GM12878 (cell line): ENCODE results near the gene CWC27. TPM values are rescaled to one million over a fixed set of nuclear protein-coding genes. Genes with fewer than 3 reads are reported as not detected.

Source experiments
- ATAC-seq: fragments of 200-7000 bp; cut with Tn5 transposase; 3 replicates; pipeline ENCODE4 v1.9.1; 2020; ENCODE audit warnings: mild to moderate bottlenecking, moderate library complexity
- BruUV-seq: library from RNA; stranded (reverse); fragments of 400-500 nt; replicated peaks from 2 replicates; lab custom pipeline; 2021; lab: Mats Ljungman, UMichigan
- CTCF ChIA-PET: fragments of 300-600 bp; sonication (Branson Sonifier 250); formaldehyde crosslinking; extraction: SDS; loops from one replicate; lab custom pipeline; 2021; ENCODE audit warnings: inconsistent platforms; lab: Yijun Ruan, JAX
- POLR2A ChIA-PET: fragments of 350-600 bp; formaldehyde crosslinking; extraction: SDS; loops from one replicate; lab custom pipeline; 2021; ENCODE audit warnings: inconsistent platforms; lab: Charles Lee
- RAD21 ChIA-PET: fragments of 300-600 bp; sonication (Branson Sonifier 250); formaldehyde crosslinking; loops from one replicate; lab custom pipeline; 2023; ENCODE audit warnings: antibody characterized with exemption; ENCODE audit not compliant: unreplicated experiment; lab: Charles Lee
- SMC1A ChIA-PET: fragments of 300-600 bp; sonication (Branson Sonifier 250); formaldehyde crosslinking; loops from one replicate; lab custom pipeline; 2023; ENCODE audit not compliant: unreplicated experiment, uncharacterized antibody; lab: Charles Lee
- DNase-seq: peaks from one replicate; pipeline ENCODE4 v3.0.0-alpha.2; 2011; ENCODE audit warnings: low read depth, low spot score
- FAIRE-seq: peaks from 3 replicates; lab custom pipeline; 2011; peaks lifted over from hg19 to GRCh38; lab: Jason Lieb, UNC
- H2AFZ ChIP-seq: 2 replicates; pipeline ENCODE4 v1.6.0; 2011; ENCODE audit warnings: low read depth, low read length, control low read depth; ENCODE audit not compliant: control insufficient read depth
- H3K27ac ChIP-seq: 2 replicates; pipeline ENCODE4 v1.5.1; 2011; ENCODE audit warnings: control low read depth; ENCODE audit not compliant: control insufficient read depth, insufficient read depth
- H3K27me3 ChIP-seq, 2 experiments: replicated peaks in 1 of 2; 2 replicates each; pipeline versions ENCODE4 v1.6.0 to v1.6.1; 2011; ENCODE audit warnings: low read length in 1 of 2; ENCODE audit not compliant: control insufficient read depth in 2 of 2, insufficient read depth in 2 of 2
- H3K36me3 ChIP-seq, 2 experiments: 2 replicates each; pipeline ENCODE4 v1.5.1; 2011; ENCODE audit warnings: low read length in 1 of 2; ENCODE audit not compliant: control insufficient read depth in 2 of 2, insufficient read depth in 2 of 2
- H3K4me1 ChIP-seq: 2 replicates; pipeline ENCODE4 v1.6.1; 2011; ENCODE audit warnings: mild to moderate bottlenecking, low read length, moderate library complexity, mixed read lengths; ENCODE audit not compliant: control insufficient read depth, insufficient read depth
- H3K4me2 ChIP-seq: 2 replicates; pipeline ENCODE4 v1.6.0; 2011; ENCODE audit warnings: control low read depth; ENCODE audit not compliant: control insufficient read depth, insufficient read depth
- H3K4me3 ChIP-seq: fragments of 200-600 bp; sonication (generic); 2 replicates; pipeline ENCODE4 v1.5.1; 2016
- H3K79me2 ChIP-seq: 2 replicates; pipeline ENCODE4 v1.6.0; 2011; ENCODE audit warnings: low read length; ENCODE audit not compliant: control insufficient read depth, insufficient read depth
- H3K9ac ChIP-seq: 2 replicates; pipeline ENCODE4 v1.8.0; 2011; ENCODE audit warnings: low read length, control low read depth, mixed read lengths; ENCODE audit not compliant: control insufficient read depth, insufficient read depth
- H3K9me3 ChIP-seq: replicated peaks from 3 replicates; pipeline ENCODE4 v1.5.1; 2011; ENCODE audit warnings: mild to moderate bottlenecking, low read length; ENCODE audit not compliant: control insufficient read depth, insufficient read depth
- H4K20me1 ChIP-seq: 2 replicates; pipeline ENCODE4 v1.6.0; 2011; ENCODE audit not compliant: control insufficient read depth, insufficient read depth
- ATF3 ChIP-seq: IDR thresholded peaks from 2 replicates; pipeline ENCODE4 v1.6.1; 2011; ENCODE audit warnings: low read depth, mild to moderate bottlenecking, low read length, moderate library complexity, borderline replicate concordance; ENCODE audit errors: extremely low read depth
- E2F4 ChIP-seq: IDR thresholded peaks from 2 replicates; pipeline ENCODE4 v1.6.1; 2012; ENCODE audit warnings: low read depth, low read length, improper control_type of control experiment
- ETV6 ChIP-seq, 2 experiments: fragments of 450-650 bp in 1 of 2; IDR thresholded peaks in 1 of 2; conservative IDR thresholded peaks in 1 of 2; 2 replicates each; pipeline ENCODE4 v1.6.1; 2014; ENCODE audit warnings: antibody characterized with exemption in 1 of 2, borderline replicate concordance in 1 of 2, low read depth in 1 of 2, mild to moderate bottlenecking in 1 of 2, moderate library complexity in 1 of 2
- HDAC2 ChIP-seq: fragments of 200-600 bp; sonication (generic); IDR thresholded peaks from 2 replicates; pipeline ENCODE4 v1.6.1; 2017
- KAT2A ChIP-seq: conservative IDR thresholded peaks from 2 replicates; pipeline ENCODE4 v1.6.1; 2011; ENCODE audit warnings: low read depth, low read length; ENCODE audit not compliant: control insufficient read depth
- NFYA ChIP-seq: IDR thresholded peaks from 2 replicates; pipeline ENCODE4 v1.6.1; 2011; ENCODE audit warnings: low read depth, mild to moderate bottlenecking, low read length, improper control_type of control experiment, borderline replicate concordance
- NR2F1 ChIP-seq: fragments of 450-650 bp; conservative IDR thresholded peaks from 2 replicates; pipeline ENCODE4 v1.6.1; 2017; ENCODE audit warnings: mild to moderate bottlenecking
- REST ChIP-seq: IDR thresholded peaks from 2 replicates; pipeline ENCODE4 v1.6.1; 2012; ENCODE audit warnings: mild to moderate bottlenecking, low read depth, low read length
- STAT3 ChIP-seq: IDR thresholded peaks from 2 replicates; pipeline ENCODE4 v1.6.1; 2011; ENCODE audit warnings: low read depth, low read length, improper control_type of control experiment
- USF1 ChIP-seq: IDR thresholded peaks from 2 replicates; pipeline ENCODE4 v1.6.1; 2011; ENCODE audit warnings: borderline replicate concordance, low read depth, mild to moderate bottlenecking, moderate library complexity, mixed read lengths, low read length; ENCODE audit not compliant: insufficient read depth; ENCODE audit errors: extremely low read length
- WRNIP1 ChIP-seq: IDR thresholded peaks from 2 replicates; pipeline ENCODE4 v1.6.1; 2011; ENCODE audit warnings: low read depth, low read length, improper control_type of control experiment, borderline replicate concordance
- ZBTB33 ChIP-seq: fragments of 450-650 bp; IDR thresholded peaks from 2 replicates; pipeline ENCODE4 v1.6.1; 2017; ENCODE audit warnings: mild to moderate bottlenecking
- WGBS: methylation state at CpG from one replicate; pipeline ENCODE4 v1.1.6; 2016; ENCODE audit warnings: low lambda C conversion rate; ENCODE audit not compliant: insufficient replicate concordance, insufficient coverage; ENCODE audit errors: missing lambda C conversion rate; 5-methylcytosine and 5-hydroxymethylcytosine counted together
- in situ Hi-C: fragments of 300-500 bp; cut with MboI; formaldehyde crosslinking; loops from 9 replicates; pipeline ENCODE4 v1.14.3; 2018; ENCODE audit warnings: mixed read lengths
- intact Hi-C: fragments of 100-400 bp; cut with micrococcal nuclease; formaldehyde crosslinking; loops from one replicate; pipeline ENCODE4 v1.14.2; 2022; ENCODE audit not compliant: unreplicated experiment
- polyA plus RNA-seq, 11 experiments: library from polyadenylated mRNA; depleted of rRNA in 4 of 11; unstranded in 6 of 11; stranded (reverse) in 5 of 11; fragments of >200 nt; fragmentation: Nextera tagmentation in 4 of 11; fragmentation: Illumina TruSeq in 1 of 11; extraction: Ambion mirVana in 4 of 11; extraction: Trizol in 1 of 11; gene quantifications; 1 replicate in 1 of 11; 2 replicates in 10 of 11; pipeline versions ENCODE4 v1.2.1 to v1.2.3, GENCODE V29; 2011 to 2016; ENCODE audit warnings: inconsistent platforms in 2 of 11, missing spikeins in 2 of 11, low read depth in 1 of 11
- total RNA-seq, 4 experiments: library from RNA; depleted of rRNA in 3 of 4; stranded (reverse); fragments of >200 nt in 3 of 4; fragmentation: Illumina TruSeq in 1 of 4; extraction: Trizol in 1 of 4; gene quantifications; 2 replicates each; pipeline versions ENCODE4 v1.2.1 to v1.2.3, GENCODE V29; 2013 to 2021

CWC27 gene
- total and polyA plus RNA-seq, 10 of the 15 experiments (the other 5 are each of a cell fraction or from before 2014, with no cell fraction given) = 21.7 to 61.9 (median 47.0) TPM

GRCh38 chr5:64839936-64840335 is 71.2 kb downstream of the CWC27 start:
- H3K9ac ChIP-seq = no peak overlapping the region
- ChIA-PET SMC1A (no interaction called here), POLR2A (no interaction called here), CTCF (no interaction called here), RAD21 (interaction anchor here (0.9 kb wide), 1 partner anchor 644 kb away, joined by 3 read pairs; no protein-coding TSS in a partner anchor)
- H3K9me3 ChIP-seq = no peaks in the 10 kb centered on the region; the same call in 2 of the 3 replicates
- no peaks in the 10 kb centered on the region for H3K4me1 ChIP-seq
- H3K4me3 ChIP-seq = no peak overlapping the region
- TF ChIP-seq ZBTB33 (no peak), WRNIP1 (no peak), NFYA (no peak), ATF3 (no peak), KAT2A (no peak), HDAC2 (no peak), NR2F1 (no peak), REST (no peak), STAT3 (no peak), E2F4 (no peak), ETV6 (conservative IDR thresholded peaks at IDR 0.05 in 1 of 2, IDR thresholded peaks at IDR 0.05 in 1 of 2; ENCODE audit: borderline replicate concordance in 1 of 2, low read depth in 1 of 2) (no peak), USF1 (no peak)
- FAIRE-seq = no peak
- H3K27me3 ChIP-seq = no peaks in the 10 kb centered on the region
- H3K27ac ChIP-seq = no peak overlapping the region
- intact Hi-C loops = no loop called here
- no peak for DNase-seq
- no peak overlapping the region for H3K4me2 ChIP-seq
- in situ Hi-C loops = no loop called here
- ATAC-seq = no peak
- no peak overlapping the region for H2AFZ ChIP-seq
- peaks cover 0 to 4% of the 10 kb centered on the region in 2 experiments; a peak in 2 of 4 replicates for H3K36me3 ChIP-seq
- H4K20me1 ChIP-seq = no peaks in the 10 kb centered on the region
- BruUV-seq = no TSS peak
- WGBS = 93% methylated on average over 1 of the region's 1 CpG
- H3K79me2 ChIP-seq = no peaks in the 10 kb centered on the region
